Osteocyte (in vitro differentiated cells): ENCODE data around the gene ZNF579. TPM values are rescaled to one million over a fixed set of nuclear protein-coding genes. Genes with fewer than 3 reads are reported as not detected.
"Not testable (repeated sequence)": the region's sequence is repeated elsewhere in the genome, so short reads cannot be mapped to it uniquely, and the experiment has no call there.

Experiments used
- DNase-seq: peaks from one replicate; pipeline ENCODE4 v3.0.0; 2021; ENCODE audit warnings: mixed read lengths; ENCODE audit not compliant: unreplicated experiment; ENCODE audit errors: extremely low spot score
- H3K27ac Mint-ChIP-seq: one replicate; pipeline ENCODE4 v1.8.0; 2021; ENCODE audit warnings: mild to moderate bottlenecking, mixed read lengths; ENCODE audit not compliant: unreplicated experiment
- H3K27me3 Mint-ChIP-seq: one replicate; pipeline ENCODE4 v1.8.0; 2021; ENCODE audit warnings: mixed read lengths; ENCODE audit not compliant: unreplicated experiment
- H3K36me3 Mint-ChIP-seq: one replicate; pipeline ENCODE4 v1.8.0; 2021; ENCODE audit warnings: mixed read lengths; ENCODE audit not compliant: unreplicated experiment
- H3K4me1 Mint-ChIP-seq: one replicate; pipeline ENCODE4 v1.8.0; 2021; ENCODE audit warnings: mixed read lengths; ENCODE audit not compliant: unreplicated experiment
- H3K4me3 Mint-ChIP-seq: one replicate; pipeline ENCODE4 v1.8.0; 2021; ENCODE audit warnings: mild to moderate bottlenecking, moderate library complexity, mixed read lengths; ENCODE audit not compliant: unreplicated experiment
- H3K9me3 Mint-ChIP-seq: one replicate; pipeline ENCODE4 v1.8.0; 2021; ENCODE audit warnings: mixed read lengths; ENCODE audit not compliant: unreplicated experiment
- total RNA-seq: library from RNA; stranded (reverse); gene quantifications from 2 replicates; pipeline ENCODE4 v1.2.1, GENCODE V29; 2021
- TF ChIP-seq, protein P1 (sequence below): fragments of 200-600 bp; sonication (generic); IDR thresholded peaks from 2 replicates; pipeline ENCODE4 v1.5.0; 2021; ENCODE audit warnings: antibody characterized with exemption, mild to moderate bottlenecking, moderate library complexity

Gene ZNF579
- total RNA-seq, 1 donor from 2014 or later = 29.2 TPM

DNA sequence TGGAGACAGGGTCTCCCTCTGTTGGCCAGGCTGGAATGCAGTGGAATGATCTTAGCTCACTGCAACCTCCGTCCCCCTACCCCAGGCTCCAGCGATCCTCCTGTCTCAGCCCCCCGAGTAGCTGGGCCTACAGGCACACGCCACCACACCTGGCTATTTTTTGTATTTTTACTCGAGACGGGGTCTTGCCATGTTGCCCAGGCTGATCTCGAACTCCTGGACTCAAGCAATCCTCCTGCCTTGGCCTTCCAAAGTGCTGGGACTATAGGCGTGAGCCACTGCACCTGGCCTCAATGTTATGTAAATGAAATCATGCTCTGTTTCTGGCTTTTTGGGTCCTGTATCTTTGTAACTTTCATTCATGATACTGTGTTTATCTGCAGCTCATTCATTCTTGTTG is 8.1 kb upstream of the ZNF579 start:
- peaks cover 27% of the 10 kb centered on the region for H3K4me1 Mint-ChIP-seq
- TF ChIP-seq, protein P1, sequence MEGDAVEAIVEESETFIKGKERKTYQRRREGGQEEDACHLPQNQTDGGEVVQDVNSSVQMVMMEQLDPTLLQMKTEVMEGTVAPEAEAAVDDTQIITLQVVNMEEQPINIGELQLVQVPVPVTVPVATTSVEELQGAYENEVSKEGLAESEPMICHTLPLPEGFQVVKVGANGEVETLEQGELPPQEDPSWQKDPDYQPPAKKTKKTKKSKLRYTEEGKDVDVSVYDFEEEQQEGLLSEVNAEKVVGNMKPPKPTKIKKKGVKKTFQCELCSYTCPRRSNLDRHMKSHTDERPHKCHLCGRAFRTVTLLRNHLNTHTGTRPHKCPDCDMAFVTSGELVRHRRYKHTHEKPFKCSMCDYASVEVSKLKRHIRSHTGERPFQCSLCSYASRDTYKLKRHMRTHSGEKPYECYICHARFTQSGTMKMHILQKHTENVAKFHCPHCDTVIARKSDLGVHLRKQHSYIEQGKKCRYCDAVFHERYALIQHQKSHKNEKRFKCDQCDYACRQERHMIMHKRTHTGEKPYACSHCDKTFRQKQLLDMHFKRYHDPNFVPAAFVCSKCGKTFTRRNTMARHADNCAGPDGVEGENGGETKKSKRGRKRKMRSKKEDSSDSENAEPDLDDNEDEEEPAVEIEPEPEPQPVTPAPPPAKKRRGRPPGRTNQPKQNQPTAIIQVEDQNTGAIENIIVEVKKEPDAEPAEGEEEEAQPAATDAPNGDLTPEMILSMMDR = no peak
- no peaks in the 10 kb centered on the region for H3K27me3 Mint-ChIP-seq
- no peak overlapping the region for H3K4me3 Mint-ChIP-seq
- H3K27ac Mint-ChIP-seq = no peak overlapping the region
- H3K9me3 Mint-ChIP-seq = no peaks in the 10 kb centered on the region
- no peak for DNase-seq
- peaks cover 8% of the 10 kb centered on the region for H3K36me3 Mint-ChIP-seq

- TF ChIP-seq, protein P1 = no peak
- DNase-seq = peak; percentile 97
- no peaks in the 10 kb centered on the region for H3K27me3 Mint-ChIP-seq
- peaks cover 27% of the 10 kb centered on the region for H3K4me1 Mint-ChIP-seq
- H3K4me3 Mint-ChIP-seq = peak overlapping the region; percentile 77
- H3K36me3 Mint-ChIP-seq = peaks cover 6% of the 10 kb centered on the region
- H3K27ac Mint-ChIP-seq = peak overlapping the region; percentile 94
- H3K9me3 Mint-ChIP-seq = no peaks in the 10 kb centered on the region
Measured at GRCh38 chr19:55586976-55587668, 6.5 kb upstream of the ZNF579 start.

- H3K27ac Mint-ChIP-seq = peak overlapping the region; percentile 94
- no peaks in the 10 kb centered on the region for H3K36me3 Mint-ChIP-seq
- peak; percentile 92 for DNase-seq
- peaks cover 34% of the 10 kb centered on the region for H3K4me1 Mint-ChIP-seq
- peak overlapping the region; percentile 72 for H3K4me3 Mint-ChIP-seq
- H3K27me3 Mint-ChIP-seq = no peaks in the 10 kb centered on the region
- TF ChIP-seq, protein P1 = no peak
- no peaks in the 10 kb centered on the region for H3K9me3 Mint-ChIP-seq
Measured at GRCh38 chr19:55585658-55586339, 5.2 kb upstream of the ZNF579 start.

DNA sequence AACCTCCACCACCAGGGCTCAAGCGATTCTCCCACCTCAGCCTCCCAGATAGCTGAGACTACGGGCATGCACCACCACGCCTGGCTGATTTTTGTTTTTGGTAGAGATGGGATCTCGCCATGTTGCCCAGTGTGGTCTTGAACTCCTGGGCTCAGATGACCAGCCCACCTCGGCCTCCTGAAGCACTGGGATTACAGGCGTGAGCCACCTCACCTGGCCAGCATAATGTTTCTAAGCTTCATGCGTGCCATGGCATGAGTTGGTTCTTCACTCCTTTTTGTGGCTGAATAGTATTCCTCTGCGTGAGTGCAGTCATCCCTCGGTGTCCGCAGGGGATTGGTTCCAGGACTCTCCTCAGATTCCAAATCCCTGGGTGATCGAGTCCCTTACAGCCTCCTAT is 4.2 kb upstream of the ZNF579 start:
- TF ChIP-seq, protein P1 = no peak
- Mint-ChIP-seq H3K27me3 (no peaks in the 10 kb centered on the region), H3K9me3 (no peaks in the 10 kb centered on the region), H3K4me1 (peaks cover 36% of the 10 kb centered on the region), H3K4me3 (no peak overlapping the region), H3K36me3 (no peaks in the 10 kb centered on the region), H3K27ac (peak overlapping the region; percentile 94)
- no peak for DNase-seq

DNA sequence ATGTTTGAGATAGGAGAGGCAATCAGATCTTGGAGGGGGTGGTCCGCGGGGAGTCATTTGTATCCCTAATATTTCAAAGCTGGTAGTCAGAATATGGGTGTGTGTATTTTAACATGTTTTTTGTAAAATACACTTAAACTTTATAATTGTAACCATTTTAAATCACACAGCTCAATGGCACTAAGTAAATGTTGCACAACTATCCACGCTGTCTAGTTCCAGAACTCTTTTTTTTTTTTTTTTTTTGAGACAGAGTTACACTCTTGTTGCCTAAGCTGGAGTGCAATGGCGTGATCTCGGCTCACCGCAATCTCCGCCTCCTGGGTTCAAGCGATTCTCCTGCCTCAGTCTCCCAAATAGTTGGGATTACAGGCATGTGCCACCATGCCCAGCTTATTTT is 3.2 kb upstream of the ZNF579 start:
- H3K27ac Mint-ChIP-seq = not testable (repeated sequence)

DNA sequence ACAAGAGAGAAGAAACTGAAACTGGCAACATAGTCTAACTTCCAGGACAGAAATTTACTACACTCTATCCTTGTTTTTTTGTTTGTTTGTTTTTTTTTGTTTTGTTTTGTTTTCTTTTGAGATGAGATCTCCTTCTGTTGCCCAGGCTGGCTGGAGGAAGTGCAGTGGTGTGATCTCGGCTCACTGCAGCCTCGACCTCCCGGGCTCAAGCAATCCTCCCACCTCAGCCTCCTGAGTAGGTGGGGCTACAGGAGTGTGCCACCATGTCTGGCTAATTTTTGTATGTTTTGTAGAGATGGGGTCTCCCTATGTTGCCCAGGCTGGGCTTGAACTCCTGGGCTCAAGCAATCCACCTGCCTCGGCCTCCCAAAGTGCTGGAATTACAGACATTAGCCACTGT is 1.6 kb upstream of the ZNF579 start:
- not testable (repeated sequence) for H3K27ac Mint-ChIP-seq, H3K9me3 Mint-ChIP-seq, H3K36me3 Mint-ChIP-seq, H3K4me3 Mint-ChIP-seq, DNase-seq, H3K27me3 Mint-ChIP-seq
- H3K4me1 Mint-ChIP-seq = peaks cover 38% of the 10 kb centered on the region

More for the DNA sequence above, 3.2 kb upstream of the ZNF579 start:
- H3K27me3 Mint-ChIP-seq, H3K4me3 Mint-ChIP-seq, H3K9me3 Mint-ChIP-seq, H3K36me3 Mint-ChIP-seq, DNase-seq: not testable (repeated sequence)
- H3K4me1 Mint-ChIP-seq = peaks cover 40% of the 10 kb centered on the region
